B cell (primary cell): ENCODE measurements around the gene RASSF4. TPM values are rescaled to one million over a fixed set of nuclear protein-coding genes. Genes with fewer than 3 reads are reported as not detected.

ENCODE experiments used
- ATAC-seq: fragments of 200-7000 bp; cut with Tn5 transposase; one replicate; pipeline ENCODE4 v1.10.0; 2021; ENCODE audit warnings: low read depth, mild to moderate bottlenecking, moderate number of reproducible peaks, moderate library complexity
- CTCF ChIA-PET: fragments of 350-600 bp; sonication (Branson Sonifier 250); formaldehyde crosslinking; loops from one replicate; lab custom pipeline; 2021; ENCODE audit warnings: antibody characterized with exemption, inconsistent platforms; lab: Charles Lee
- POLR2A ChIA-PET: fragments of 350-600 bp; sonication (Branson Sonifier 250); formaldehyde crosslinking; loops from one replicate; lab custom pipeline; 2021; ENCODE audit warnings: antibody characterized with exemption; lab: Charles Lee
- DNase-seq: peaks from one replicate; pipeline ENCODE4 v3.0.0; 2013
- H2AFZ ChIP-seq: 2 replicates; pipeline ENCODE4 v1.6.1; 2012; ENCODE audit warnings: mild to moderate bottlenecking, low read depth, low read length; ENCODE audit not compliant: insufficient read depth, poor library complexity, severe bottlenecking
- H3K27ac ChIP-seq, 2 donors: 1 replicate in 1 of 2; 2 replicates in 1 of 2; pipeline ENCODE4 v1.5.1; 2012 to 2013; ENCODE audit warnings: low read length in 2 of 2, mild to moderate bottlenecking in 2 of 2, moderate library complexity in 1 of 2
- H3K27me3 ChIP-seq, 4 experiments: fragments of 200-600 bp in 1 of 4; sonication (generic) in 1 of 4; replicated peaks in 1 of 4; 1 replicate in 2 of 4; 2 replicates in 2 of 4; pipeline versions ENCODE4 v1.6.1 to v1.7.0; 2013 to 2016; ENCODE audit warnings: low read length in 3 of 4, mild to moderate bottlenecking in 2 of 4, mixed read lengths in 1 of 4, moderate library complexity in 1 of 4; ENCODE audit not compliant: insufficient read depth in 4 of 4, control insufficient read depth in 3 of 4; ENCODE audit errors: control extremely low read depth in 1 of 4
- H3K36me3 ChIP-seq, 2 experiments: replicated peaks in 1 of 2; 1 replicate in 1 of 2; 2 replicates in 1 of 2; pipeline versions ENCODE4 v1.6.1 to v1.7.1; 2013; ENCODE audit warnings: low read length in 1 of 2; ENCODE audit not compliant: insufficient read depth in 2 of 2, control insufficient read depth in 1 of 2; ENCODE audit errors: control extremely low read depth in 1 of 2, extremely low read depth in 1 of 2
- H3K4me1 ChIP-seq, 2 donors: fragments of 200-600 bp in 1 of 2; sonication (generic) in 1 of 2; 1 replicate in 1 of 2; 2 replicates in 1 of 2; pipeline versions ENCODE4 v1.5.1 to v1.6.1; 2013 to 2017; ENCODE audit warnings: low read length in 2 of 2; ENCODE audit not compliant: control insufficient read depth in 2 of 2, insufficient read depth in 2 of 2
- H3K4me2 ChIP-seq: replicated peaks from 2 replicates; pipeline ENCODE3; 2012; ENCODE audit warnings: mild to moderate bottlenecking, low read depth, low read length; ENCODE audit not compliant: poor library complexity, severe bottlenecking
- H3K4me3 ChIP-seq, 5 experiments: fragments of 200-600 bp in 1 of 5; sonication (generic) in 1 of 5; 1 replicate in 3 of 5; 2 replicates in 2 of 5; pipeline versions ENCODE4 v1.5.1 to v1.7.0; 2011 to 2016; ENCODE audit warnings: low read length in 4 of 5, mild to moderate bottlenecking in 4 of 5, low read depth in 2 of 5, control low read depth in 1 of 5, moderate library complexity in 1 of 5; ENCODE audit not compliant: insufficient read depth in 1 of 5; ENCODE audit errors: control extremely low read depth in 1 of 5, extremely low read depth in 1 of 5
- H3K79me2 ChIP-seq: fragments of 200-600 bp; sonication (generic); one replicate; pipeline ENCODE4 v1.6.0; 2016; ENCODE audit warnings: low read length; ENCODE audit not compliant: control insufficient read depth, insufficient read depth
- H3K9ac ChIP-seq: fragments of 200-600 bp; sonication (generic); 2 replicates; pipeline ENCODE4 v1.6.1; 2017; ENCODE audit warnings: mild to moderate bottlenecking, low read length, moderate library complexity
- H3K9me3 ChIP-seq, 3 donors: one replicate each; pipeline versions ENCODE4 v1.6.1 to v1.7.1; 2013; ENCODE audit warnings: low read length in 2 of 3; ENCODE audit not compliant: control insufficient read depth in 2 of 3, insufficient read depth in 1 of 3; ENCODE audit errors: control extremely low read depth in 1 of 3
- H4K20me1 ChIP-seq: 2 replicates; pipeline ENCODE4 v1.6.0; 2012; ENCODE audit warnings: mild to moderate bottlenecking, low read length; ENCODE audit not compliant: insufficient read depth, control insufficient read depth, poor library complexity, severe bottlenecking
- H3K27ac Mint-ChIP-seq: one replicate; pipeline ENCODE4 v1.8.0; 2021; ENCODE audit warnings: mixed read lengths
- H3K27me3 Mint-ChIP-seq: one replicate; pipeline ENCODE4 v1.8.0; 2021; ENCODE audit warnings: mixed read lengths
- H3K4me1 Mint-ChIP-seq: one replicate; pipeline ENCODE4 v1.8.0; 2021; ENCODE audit warnings: mixed read lengths
- H3K4me3 Mint-ChIP-seq: one replicate; pipeline ENCODE4 v1.8.0; 2021; ENCODE audit warnings: mixed read lengths
- H3K9me3 Mint-ChIP-seq: one replicate; pipeline ENCODE4 v1.8.0; 2022; ENCODE audit warnings: mixed read lengths; ENCODE audit not compliant: insufficient read depth
- CTCF ChIP-seq: fragments of 200-600 bp; IDR thresholded peaks from one replicate; pipeline ENCODE4 v1.8.0; 2022; ENCODE audit warnings: antibody characterized with exemption, mild to moderate bottlenecking
- EZH2 ChIP-seq: IDR thresholded peaks from 2 replicates; pipeline ENCODE4 v1.6.1; 2012; ENCODE audit warnings: borderline replicate concordance, low read depth, mild to moderate bottlenecking, moderate library complexity, low read length; ENCODE audit not compliant: insufficient read depth, poor library complexity, severe bottlenecking
- WGBS: methylation state at CpG from one replicate; pipeline ENCODE4 v1.1.5; 2013; ENCODE audit warnings: missing lambda C conversion rate; ENCODE audit not compliant: insufficient coverage; 5-methylcytosine and 5-hydroxymethylcytosine counted together
- intact Hi-C: fragments of 100-400 bp; cut with micrococcal nuclease; formaldehyde crosslinking; loops from one replicate; pipeline ENCODE4 v1.10.0; 2022
- polyA plus RNA-seq: library from polyadenylated mRNA; depleted of rRNA; stranded (reverse); fragments of >200 nt; gene quantifications from 2 replicates; pipeline ENCODE4 v1.2.3, GENCODE V29; 2012
- total RNA-seq, 2 donors: library from RNA; stranded (reverse); fragments of 120-200 nt in 1 of 2; gene quantifications; 1 replicate in 1 of 2; 2 replicates in 1 of 2; pipeline versions ENCODE4 v1.2.3 to v1.2.4, GENCODE V29; 2013 to 2022

RASSF4 gene
- total and polyA plus RNA-seq, 2 donors (not counting 1 experiment from before 2014, with no cell fraction given), result 1.9 to 2.6 TPM

- no peaks in the 10 kb centered on the region for H3K9me3 Mint-ChIP-seq
- H2AFZ ChIP-seq, result no peak overlapping the region
- H3K4me1 Mint-ChIP-seq, result no peaks in the 10 kb centered on the region
- no peak overlapping the region for H3K4me3 Mint-ChIP-seq
- no peak overlapping the region for H3K9ac ChIP-seq
- no peaks in the 10 kb centered on the region for H3K9me3 ChIP-seq
- peaks cover 0 to 2% (median 0%) of the 10 kb centered on the region in 4 experiments for H3K27me3 ChIP-seq
- POLR2A ChIA-PET, result no interaction called here
- TF ChIP-seq EZH2, result no peak
- no peak for TF ChIP-seq CTCF
- no peaks in the 10 kb centered on the region for H3K79me2 ChIP-seq
- no peaks in the 10 kb centered on the region for H3K4me1 ChIP-seq
- H3K27ac Mint-ChIP-seq, result no peak overlapping the region
- no peaks in the 10 kb centered on the region for H3K36me3 ChIP-seq
- intact Hi-C loops, result no loop called here
- H4K20me1 ChIP-seq, result no peaks in the 10 kb centered on the region
- H3K27ac ChIP-seq, result no peak overlapping the region
- CTCF ChIA-PET, result no interaction called here
- ATAC-seq (no peak), DNase-seq (no peak)
- H3K4me2 ChIP-seq, result no peak overlapping the region
- peaks cover 10% of the 10 kb centered on the region for H3K27me3 Mint-ChIP-seq
- H3K4me3 ChIP-seq, result no peak overlapping the region
These were observed 81.4 kb downstream of the RASSF4 start for GRCh38 chr10:45040921-45041542.

GRCh38 chr10:45044290-45044689 lies 84.7 kb downstream of the RASSF4 start:
- Mint-ChIP-seq H3K27me3 (no peaks in the 10 kb centered on the region), H3K9me3 (peaks cover 2% of the 10 kb centered on the region), H3K4me1 (no peaks in the 10 kb centered on the region), H3K27ac (no peak overlapping the region), H3K4me3 (no peak overlapping the region)
- Histone ChIP-seq H3K27me3 (no peaks in the 10 kb centered on the region), H3K9me3 (peaks cover 0 to 7% (median 0%) of the 10 kb centered on the region in 3 donors), H3K9ac (no peak overlapping the region), H2AFZ (no peak overlapping the region), H3K79me2 (no peaks in the 10 kb centered on the region), H3K36me3 (no peaks in the 10 kb centered on the region), H4K20me1 (no peaks in the 10 kb centered on the region), H3K4me2 (no peak overlapping the region), H3K4me1 (no peaks in the 10 kb centered on the region), H3K27ac (no peak overlapping the region), H3K4me3 (no peak overlapping the region)
- DNase-seq, result no peak
- ATAC-seq, result no peak
- CTCF ChIA-PET, result no interaction called here
- no peak for TF ChIP-seq EZH2
- TF ChIP-seq CTCF, result no peak
- intact Hi-C loops, result no loop called here
- POLR2A ChIA-PET, result no interaction called here
- 94% methylated on average over 6 of the region's 7 CpGs for WGBS

Other genes starting within 250 kb of the RASSF4 start
- gene TMEM72, start 48.5 kb upstream of the RASSF4 start, total RNA-seq, result not detected in 2 replicates
- not detected in 2 replicates for gene TMEM72, start 48.5 kb upstream of the RASSF4 start, polyA plus RNA-seq
- gene DEPP1, start 19.0 kb downstream of the RASSF4 start, total RNA-seq, result not detected in 2 replicates
- gene DEPP1, start 19.0 kb downstream of the RASSF4 start, polyA plus RNA-seq, result not detected in 2 replicates
- 31.4 TPM in 2 replicates for gene ZNF22, start 41.1 kb downstream of the RASSF4 start, total RNA-seq
- 7.7 and 11.1 TPM in 2 replicates for gene ZNF22, start 41.1 kb downstream of the RASSF4 start, polyA plus RNA-seq